CD4-positive, CD25-positive, alpha-beta regulatory T cell (primary cell): ENCODE measurements around the gene NCSTN. TPM values are rescaled to one million over a fixed set of nuclear protein-coding genes. Genes with fewer than 3 reads are reported as not detected.

Source experiments
- ATAC-seq, 2 donors: fragments of 150-1000 bp; cut with Tn5 transposase; one replicate each; pipeline ENCODE4 v1.10.0; 2021; ENCODE audit warnings: low read depth in 2 of 2, moderate number of reproducible peaks in 2 of 2, moderate library complexity in 1 of 2
- DNase-seq, 3 donors: peaks; one replicate each; pipeline versions ENCODE4 v3.0.0 to v3.0.0-alpha.2; 2012 to 2022; ENCODE audit warnings: mixed read lengths in 1 of 3
- H3K27ac ChIP-seq: one replicate; pipeline ENCODE4 v1.7.0; 2013; ENCODE audit warnings: mild to moderate bottlenecking, low read length; ENCODE audit not compliant: insufficient read depth, poor library complexity, severe bottlenecking
- H3K27me3 ChIP-seq: one replicate; pipeline ENCODE4 v1.7.0; 2013; ENCODE audit warnings: low read length; ENCODE audit not compliant: control insufficient read depth, insufficient read depth
- H3K36me3 ChIP-seq: one replicate; pipeline ENCODE4 v1.7.0; 2013; ENCODE audit warnings: mild to moderate bottlenecking, low read length, moderate library complexity; ENCODE audit not compliant: control insufficient read depth, insufficient read depth
- H3K4me1 ChIP-seq: 2 replicates; pipeline ENCODE4 v1.7.0; 2013; ENCODE audit warnings: mild to moderate bottlenecking, low read length; ENCODE audit not compliant: insufficient read depth, control insufficient read depth, poor library complexity, severe bottlenecking
- H3K4me3 ChIP-seq: one replicate; pipeline ENCODE4 v1.7.0; 2013; ENCODE audit warnings: low read depth, mild to moderate bottlenecking, low read length, moderate library complexity
- H3K9me3 ChIP-seq, 2 experiments: 1 replicate in 1 of 2; 2 replicates in 1 of 2; pipeline ENCODE4 v1.7.0; 2013; ENCODE audit warnings: low read length in 2 of 2, mild to moderate bottlenecking in 1 of 2, moderate library complexity in 1 of 2; ENCODE audit not compliant: control insufficient read depth in 2 of 2
- H3K27ac Mint-ChIP-seq, 3 donors: one replicate each; pipeline ENCODE4 v1.8.0; 2020 to 2022; ENCODE audit warnings: mild to moderate bottlenecking in 3 of 3, mixed read lengths in 3 of 3, moderate library complexity in 2 of 3
- H3K27me3 Mint-ChIP-seq: one replicate; pipeline ENCODE4 v1.8.0; 2022; ENCODE audit warnings: mild to moderate bottlenecking, mixed read lengths
- H3K36me3 Mint-ChIP-seq: one replicate; pipeline ENCODE4 v1.8.0; 2020; ENCODE audit warnings: mixed read lengths
- H3K4me1 Mint-ChIP-seq, 4 donors: one replicate each; pipeline ENCODE4 v1.8.0; 2020 to 2022; ENCODE audit warnings: mixed read lengths in 4 of 4, mild to moderate bottlenecking in 1 of 4
- H3K4me3 Mint-ChIP-seq, 4 donors: one replicate each; pipeline ENCODE4 v1.8.0; 2020 to 2022; ENCODE audit warnings: mild to moderate bottlenecking in 4 of 4, mixed read lengths in 4 of 4, moderate library complexity in 3 of 4
- H3K9me3 Mint-ChIP-seq, 7 donors: one replicate each; pipeline ENCODE4 v1.8.0; 2020 to 2022; ENCODE audit warnings: mixed read lengths in 7 of 7, mild to moderate bottlenecking in 3 of 7, moderate library complexity in 2 of 7
- polyA plus RNA-seq, 4 donors: library from polyadenylated mRNA; unstranded; fragments of 300-500 nt; fragmentation: Illumina TruSeq; gene quantifications; one replicate each; pipeline ENCODE4 v1.2.3, GENCODE V29; 2021
- total RNA-seq: library from RNA; stranded (reverse); gene quantifications from one replicate; pipeline ENCODE4 v1.2.3, GENCODE V29; 2022

NCSTN gene
- total and polyA plus RNA-seq, 5 donors from 2014 or later: 59.3 to 80.5 (median 62.2) TPM

DNA sequence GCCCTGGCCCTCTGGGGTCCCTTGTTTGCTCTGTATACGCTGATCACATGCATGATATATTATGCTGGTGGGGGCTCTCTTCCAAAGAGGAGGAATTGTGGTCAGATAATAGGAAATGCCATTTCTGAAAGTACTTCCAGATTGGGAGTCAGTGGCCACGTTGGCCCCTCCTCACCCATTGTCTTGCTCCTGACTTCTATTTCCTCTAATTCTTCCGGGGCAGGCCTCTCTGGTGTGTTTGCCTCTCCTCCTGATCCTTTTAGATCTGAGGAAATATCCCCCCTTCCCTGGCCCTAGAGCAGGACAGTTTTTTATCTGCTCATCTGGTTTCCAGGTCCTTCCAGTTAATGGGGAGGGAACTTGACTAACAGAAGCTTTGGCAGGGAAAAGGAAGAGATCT lies 60.1 kb downstream of the NCSTN start:
- peaks cover 0 to 5% (median 0%) of the 10 kb centered on the region in 4 donors for H3K4me1 Mint-ChIP-seq

GRCh38 chr1:160404094-160404493 lies 60.9 kb downstream of the NCSTN start:
- Mint-ChIP-seq H3K27ac (no peak overlapping the region), H3K4me3 (no peak overlapping the region), H3K9me3 (peaks cover 0 to 1% (median 0%) of the 10 kb centered on the region in 7 donors), H3K4me1 (peaks cover 0 to 5% (median 0%) of the 10 kb centered on the region in 4 donors), H3K36me3 (no peaks in the 10 kb centered on the region), H3K27me3 (peaks cover 41% of the 10 kb centered on the region)
- no peaks in the 10 kb centered on the region for H3K36me3 ChIP-seq
- no peaks in the 10 kb centered on the region for H3K9me3 ChIP-seq
- peaks cover 9% of the 10 kb centered on the region for H3K4me1 ChIP-seq
- H3K4me3 ChIP-seq: no peak overlapping the region
- no peak overlapping the region for H3K27ac ChIP-seq
- peaks cover 23% of the 10 kb centered on the region for H3K27me3 ChIP-seq
- DNase-seq (no peak), ATAC-seq (no peak)

More for the DNA sequence above, 60.1 kb downstream of the NCSTN start:
- Histone ChIP-seq H3K4me3 (no peak overlapping the region), H3K27ac (no peak overlapping the region), H3K9me3 (no peaks in the 10 kb centered on the region), H3K36me3 (no peaks in the 10 kb centered on the region), H3K27me3 (peaks cover 23% of the 10 kb centered on the region), H3K4me1 (peaks cover 9% of the 10 kb centered on the region)
- peaks cover 0 to 1% (median 0%) of the 10 kb centered on the region in 7 donors for H3K9me3 Mint-ChIP-seq
- ATAC-seq (no peak), DNase-seq (no peak)
- peaks cover 49% of the 10 kb centered on the region for H3K27me3 Mint-ChIP-seq
- peak overlapping the region in 1 of 4 donors; percentile 10 for H3K4me3 Mint-ChIP-seq
- H3K36me3 Mint-ChIP-seq: no peaks in the 10 kb centered on the region
- H3K27ac Mint-ChIP-seq: peak overlapping the region in 1 of 3 donors; percentile 54

- H3K4me3 ChIP-seq: no peak overlapping the region
- Mint-ChIP-seq H3K4me1 (peaks cover 0 to 5% (median 0%) of the 10 kb centered on the region in 4 donors), H3K4me3 (no peak overlapping the region), H3K27ac (no peak overlapping the region), H3K9me3 (peaks cover 0 to 1% (median 0%) of the 10 kb centered on the region in 7 donors), H3K36me3 (no peaks in the 10 kb centered on the region), H3K27me3 (peaks cover 33% of the 10 kb centered on the region)
- peaks cover 9% of the 10 kb centered on the region for H3K4me1 ChIP-seq
- H3K36me3 ChIP-seq: no peaks in the 10 kb centered on the region
- no peak overlapping the region for H3K27ac ChIP-seq
- DNase-seq (no peak), ATAC-seq (no peak)
- no peaks in the 10 kb centered on the region for H3K9me3 ChIP-seq
- peaks cover 20% of the 10 kb centered on the region for H3K27me3 ChIP-seq
Observed at GRCh38 chr1:160405331-160405877, 62.2 kb downstream of the NCSTN start.

GRCh38 chr1:160406131-160406968 lies 63.2 kb downstream of the NCSTN start:
- Mint-ChIP-seq H3K36me3 (no peaks in the 10 kb centered on the region), H3K27ac (peak overlapping the region in 1 of 3 donors; percentile 54)
- ATAC-seq: no peak

GRCh38 chr1:160407839-160408801 lies 64.9 kb downstream of the NCSTN start:
- peaks cover 12% of the 10 kb centered on the region for H3K27me3 Mint-ChIP-seq

More at GRCh38 chr1:160406131-160406968, 63.2 kb downstream of the NCSTN start:
- no peak for DNase-seq
- H3K4me1 ChIP-seq: no peaks in the 10 kb centered on the region
- Mint-ChIP-seq H3K9me3 (peaks cover 0 to 1% (median 0%) of the 10 kb centered on the region in 7 donors), H3K27me3 (peaks cover 29% of the 10 kb centered on the region), H3K4me3 (no peak overlapping the region), H3K4me1 (peaks cover 0 to 2% (median 0%) of the 10 kb centered on the region in 4 donors)
- H3K4me3 ChIP-seq: no peak overlapping the region
- H3K9me3 ChIP-seq: no peaks in the 10 kb centered on the region
- no peaks in the 10 kb centered on the region for H3K36me3 ChIP-seq
- no peak overlapping the region for H3K27ac ChIP-seq
- H3K27me3 ChIP-seq: peaks cover 20% of the 10 kb centered on the region

More at GRCh38 chr1:160407839-160408801, 64.9 kb downstream of the NCSTN start:
- Mint-ChIP-seq H3K9me3 (peaks cover 0 to 2% (median 0%) of the 10 kb centered on the region in 7 donors), H3K27ac (no peak overlapping the region), H3K4me3 (no peak overlapping the region), H3K4me1 (no peaks in the 10 kb centered on the region), H3K36me3 (no peaks in the 10 kb centered on the region)
- no peak overlapping the region for H3K27ac ChIP-seq
- ATAC-seq: no peak
- no peak for DNase-seq
- H3K4me1 ChIP-seq: no peaks in the 10 kb centered on the region
- peaks cover 2% of the 10 kb centered on the region for H3K27me3 ChIP-seq
- H3K4me3 ChIP-seq: no peak overlapping the region
- no peaks in the 10 kb centered on the region for H3K36me3 ChIP-seq
- H3K9me3 ChIP-seq: no peaks in the 10 kb centered on the region

Other genes starting within 250 kb of the NCSTN start
- 33.9 TPM for gene IGSF8, start 244.8 kb upstream of the NCSTN start, total RNA-seq
- gene IGSF8, start 244.8 kb upstream of the NCSTN start, polyA plus RNA-seq: 10 to 100 TPM; 39.2 to 45.5 (median 43.0) TPM
- not detected for gene ATP1A2, start 227.6 kb upstream of the NCSTN start, total RNA-seq
- not detected for gene ATP1A2, start 227.6 kb upstream of the NCSTN start, polyA plus RNA-seq
- not detected for gene ATP1A4, start 191.8 kb upstream of the NCSTN start, total RNA-seq
- gene ATP1A4, start 191.8 kb upstream of the NCSTN start, polyA plus RNA-seq: not detected
- not detected for gene CASQ1, start 152.8 kb upstream of the NCSTN start, total RNA-seq
- gene CASQ1, start 152.8 kb upstream of the NCSTN start, polyA plus RNA-seq: not detected
- 21.5 TPM for gene PEA15, start 138.0 kb upstream of the NCSTN start, total RNA-seq
- gene PEA15, start 138.0 kb upstream of the NCSTN start, polyA plus RNA-seq: 10 to 100 TPM in 1 of 4 donors, 1 to 10 TPM in 3; 7.5 to 10.2 (median 8.3) TPM
- 182 TPM for gene DCAF8, start 80.8 kb upstream of the NCSTN start, total RNA-seq
- gene DCAF8, start 80.8 kb upstream of the NCSTN start, polyA plus RNA-seq: 10 to 100 TPM; 50.3 to 74.1 (median 54.9) TPM
- gene PEX19, start 58.2 kb upstream of the NCSTN start, total RNA-seq: 44.4 TPM
- gene PEX19, start 58.2 kb upstream of the NCSTN start, polyA plus RNA-seq: 10 to 100 TPM; 55.6 to 61.5 (median 58.8) TPM
- gene COPA, start 133 bp upstream of the NCSTN start, total RNA-seq: 150 TPM
- gene COPA, start 133 bp upstream of the NCSTN start, polyA plus RNA-seq: 100 to 1,000 TPM; 121 to 140 (median 133) TPM
- gene NHLH1, start 23.7 kb downstream of the NCSTN start, total RNA-seq: not detected
- under 1 TPM in 1 of 4 donors, not detected in 3; 0.06 TPM for gene NHLH1, start 23.7 kb downstream of the NCSTN start, polyA plus RNA-seq
- gene VANGL2, start 57.2 kb downstream of the NCSTN start, total RNA-seq: 0.07 TPM
- not detected for gene VANGL2, start 57.2 kb downstream of the NCSTN start, polyA plus RNA-seq
- 60.0 TPM for gene SLAMF6, start 179.9 kb downstream of the NCSTN start, total RNA-seq
- 100 to 1,000 TPM; 122 to 163 (median 141) TPM for gene SLAMF6, start 179.9 kb downstream of the NCSTN start, polyA plus RNA-seq
- 135 TPM for gene CD84, start 236.1 kb downstream of the NCSTN start, total RNA-seq
- gene CD84, start 236.1 kb downstream of the NCSTN start, polyA plus RNA-seq: 10 to 100 TPM; 20.7 to 36.4 (median 27.1) TPM